Neural progenitor cell (in vitro differentiated cells): ENCODE data around the gene TRPV2. TPM values are rescaled to one million over a fixed set of nuclear protein-coding genes. Genes with fewer than 3 reads are reported as not detected.

Experiments
- DNase-seq: peaks from one replicate; pipeline ENCODE4 v3.0.0-alpha.2; 2016; ENCODE audit warnings: low spot score
- H2AFZ ChIP-seq: fragments of 200-600 bp; sonication (generic); replicated peaks from 2 replicates; pipeline ENCODE4 v1.6.1; 2016; ENCODE audit warnings: antibody characterized with exemption
- H3F3A ChIP-seq: fragments of 200-600 bp; sonication (generic); 2 replicates; pipeline ENCODE4 v1.6.1; 2016; ENCODE audit warnings: antibody characterized with exemption, low read depth
- H3K27ac ChIP-seq: fragments of 200-600 bp; sonication (generic); 2 replicates; pipeline ENCODE4 v1.5.1; 2016; ENCODE audit warnings: mild to moderate bottlenecking
- H3K27me3 ChIP-seq: fragments of 200-600 bp; sonication (generic); 2 replicates; pipeline ENCODE4 v1.6.1; 2016; ENCODE audit warnings: mild to moderate bottlenecking, moderate library complexity
- H3K36me3 ChIP-seq: fragments of 200-600 bp; sonication (generic); 2 replicates; pipeline ENCODE4 v1.5.1; 2016
- H3K4me1 ChIP-seq: fragments of 200-600 bp; sonication (generic); 2 replicates; pipeline ENCODE4 v1.6.1; 2016; ENCODE audit warnings: mixed run types
- H3K4me2 ChIP-seq: fragments of 200-600 bp; sonication (generic); 2 replicates; pipeline ENCODE4 v1.6.1; 2016
- H3K4me3 ChIP-seq: fragments of 200-600 bp; sonication (generic); 2 replicates; pipeline ENCODE4 v1.5.1; 2016
- H3K79me2 ChIP-seq: fragments of 200-600 bp; sonication (generic); 2 replicates; pipeline ENCODE4 v1.6.1; 2016; ENCODE audit warnings: low read depth
- H3K9ac ChIP-seq: fragments of 200-600 bp; sonication (generic); 2 replicates; pipeline ENCODE4 v1.6.1; 2016
- H3K9me3 ChIP-seq: fragments of 200-600 bp; sonication (generic); 2 replicates; pipeline ENCODE4 v1.5.1; 2016; ENCODE audit warnings: low read depth
- H4K20me1 ChIP-seq: fragments of 200-600 bp; sonication (generic); 2 replicates; pipeline ENCODE4 v1.6.1; 2016; ENCODE audit warnings: low read depth
- H3K27ac Mint-ChIP-seq: 3 replicates; pipeline ENCODE4 v1.8.0; 2021; ENCODE audit warnings: mixed read lengths
- H3K27me3 Mint-ChIP-seq: 2 replicates; pipeline ENCODE4 v1.8.0; 2022; ENCODE audit warnings: low read depth, mild to moderate bottlenecking, inconsistent platforms, moderate library complexity, mixed read lengths; ENCODE audit not compliant: insufficient read depth
- H3K36me3 Mint-ChIP-seq: 3 replicates; pipeline ENCODE4 v1.8.0; 2021; ENCODE audit warnings: mixed read lengths
- H3K4me1 Mint-ChIP-seq: 3 replicates; pipeline ENCODE4 v1.8.0; 2021; ENCODE audit warnings: mixed read lengths
- H3K4me3 Mint-ChIP-seq: 3 replicates; pipeline ENCODE4 v1.8.0; 2021; ENCODE audit warnings: mild to moderate bottlenecking, moderate library complexity, mixed read lengths
- H3K9me3 Mint-ChIP-seq: 3 replicates; pipeline ENCODE4 v1.8.0; 2020; ENCODE audit warnings: mixed read lengths
- EZH2 ChIP-seq: fragments of 200-600 bp; sonication (generic); IDR thresholded peaks from 2 replicates; pipeline ENCODE4 v1.6.1; 2017; ENCODE audit warnings: antibody characterized with exemption, mild to moderate bottlenecking, moderate library complexity
- EZH2phosphoT487 ChIP-seq: fragments of 200-600 bp; sonication (generic); IDR thresholded peaks from 2 replicates; pipeline ENCODE4 v1.6.1; 2017; ENCODE audit warnings: antibody characterized with exemption
- total RNA-seq: library from RNA; depleted of rRNA; stranded (reverse); fragments of >200 nt; gene quantifications from 2 replicates; pipeline ENCODE4 v1.2.3, GENCODE V29; 2015; ENCODE audit warnings: low replicate concordance
- TF ChIP-seq, protein P1 (sequence below): fragments of 200-600 bp; sonication (generic); IDR thresholded peaks from 2 replicates; pipeline ENCODE4 v1.5.1; 2017; ENCODE audit warnings: antibody characterized with exemption, mild to moderate bottlenecking

The TRPV2 gene
- total RNA-seq, 1 donor from 2014 or later: 0.49 TPM

DNA sequence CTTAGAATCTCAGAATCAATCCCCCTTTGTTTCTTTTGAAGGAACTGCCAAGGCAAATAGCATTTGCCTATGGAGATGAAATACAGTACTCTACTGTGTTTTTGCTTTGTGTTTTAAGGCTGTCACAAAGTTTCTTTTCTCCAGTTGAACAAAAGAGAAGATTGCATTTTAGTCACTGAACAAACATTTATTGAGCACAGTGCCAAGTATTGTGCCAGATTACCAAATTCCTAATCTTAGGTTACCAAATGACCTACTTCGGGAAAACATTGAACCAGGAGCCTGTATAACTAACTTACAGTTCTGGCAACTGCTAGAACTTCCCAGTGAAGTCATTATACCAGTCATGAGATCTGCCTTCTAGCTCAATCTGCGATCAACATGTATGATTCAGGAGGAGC is 37.4 kb upstream of the TRPV2 start:
- Histone ChIP-seq H3K4me1 (peaks cover 16% of the 10 kb centered on the region), H2AFZ (no peak overlapping the region), H3K27me3 (no peaks in the 10 kb centered on the region), H3K4me2 (no peak overlapping the region), H3K4me3 (no peak overlapping the region), H3F3A (peaks cover 38% of the 10 kb centered on the region), H4K20me1 (peaks cover 18% of the 10 kb centered on the region), H3K36me3 (peaks cover 5% of the 10 kb centered on the region), H3K9ac (no peak overlapping the region), H3K9me3 (no peaks in the 10 kb centered on the region), H3K79me2 (peaks cover 20% of the 10 kb centered on the region), H3K27ac (no peak overlapping the region)
- Mint-ChIP-seq H3K27me3 (peaks cover 9% of the 10 kb centered on the region), H3K4me3 (no peak overlapping the region), H3K4me1 (peaks cover 22% of the 10 kb centered on the region), H3K9me3 (peaks cover 8% of the 10 kb centered on the region), H3K27ac (no peak overlapping the region), H3K36me3 (peaks cover 19% of the 10 kb centered on the region)
- TF ChIP-seq EZH2: no peak
- TF ChIP-seq, protein P1, sequence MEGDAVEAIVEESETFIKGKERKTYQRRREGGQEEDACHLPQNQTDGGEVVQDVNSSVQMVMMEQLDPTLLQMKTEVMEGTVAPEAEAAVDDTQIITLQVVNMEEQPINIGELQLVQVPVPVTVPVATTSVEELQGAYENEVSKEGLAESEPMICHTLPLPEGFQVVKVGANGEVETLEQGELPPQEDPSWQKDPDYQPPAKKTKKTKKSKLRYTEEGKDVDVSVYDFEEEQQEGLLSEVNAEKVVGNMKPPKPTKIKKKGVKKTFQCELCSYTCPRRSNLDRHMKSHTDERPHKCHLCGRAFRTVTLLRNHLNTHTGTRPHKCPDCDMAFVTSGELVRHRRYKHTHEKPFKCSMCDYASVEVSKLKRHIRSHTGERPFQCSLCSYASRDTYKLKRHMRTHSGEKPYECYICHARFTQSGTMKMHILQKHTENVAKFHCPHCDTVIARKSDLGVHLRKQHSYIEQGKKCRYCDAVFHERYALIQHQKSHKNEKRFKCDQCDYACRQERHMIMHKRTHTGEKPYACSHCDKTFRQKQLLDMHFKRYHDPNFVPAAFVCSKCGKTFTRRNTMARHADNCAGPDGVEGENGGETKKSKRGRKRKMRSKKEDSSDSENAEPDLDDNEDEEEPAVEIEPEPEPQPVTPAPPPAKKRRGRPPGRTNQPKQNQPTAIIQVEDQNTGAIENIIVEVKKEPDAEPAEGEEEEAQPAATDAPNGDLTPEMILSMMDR: no peak
- DNase-seq: no peak

DNA sequence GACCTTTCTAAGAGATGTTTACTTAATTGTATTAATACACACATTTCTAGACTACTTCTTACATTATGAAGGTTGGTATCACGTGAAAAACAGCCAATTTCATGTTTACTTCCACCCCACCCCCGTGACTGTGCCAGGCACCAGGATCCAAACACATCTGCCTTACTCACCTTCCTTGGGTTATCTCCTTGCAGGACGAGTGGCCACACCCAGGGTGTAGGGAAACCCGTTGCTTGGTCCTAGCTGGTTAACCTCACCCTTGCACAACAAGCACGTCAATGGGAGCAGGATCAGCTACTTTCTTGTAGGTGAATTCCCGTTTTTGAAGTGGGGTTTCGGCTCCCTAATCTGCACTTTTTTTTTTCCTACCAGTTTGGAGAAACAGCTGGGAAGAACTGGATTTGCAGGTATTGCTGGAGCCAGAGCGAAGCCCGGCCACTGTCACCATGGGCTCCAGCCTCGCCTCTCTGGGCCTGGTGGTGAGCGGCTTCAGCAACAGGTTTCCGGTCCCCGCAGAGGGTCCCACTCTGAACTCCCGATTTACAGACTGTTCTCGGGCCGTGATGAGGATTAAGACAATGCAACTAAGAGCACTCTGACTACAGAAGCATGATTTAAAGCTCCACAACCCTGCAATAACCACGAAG is 36.6 kb upstream of the TRPV2 start:
- Histone ChIP-seq H3F3A (peaks cover 46% of the 10 kb centered on the region), H3K9me3 (no peaks in the 10 kb centered on the region), H3K4me1 (peaks cover 21% of the 10 kb centered on the region), H3K27ac (no peak overlapping the region), H3K9ac (no peak overlapping the region), H4K20me1 (peaks cover 26% of the 10 kb centered on the region), H2AFZ (no peak overlapping the region), H3K36me3 (peaks cover 5% of the 10 kb centered on the region), H3K79me2 (peaks cover 28% of the 10 kb centered on the region), H3K4me3 (no peak overlapping the region), H3K27me3 (no peaks in the 10 kb centered on the region), H3K4me2 (no peak overlapping the region)
- Mint-ChIP-seq H3K36me3 (peaks cover 24% of the 10 kb centered on the region), H3K27me3 (peaks cover 9% of the 10 kb centered on the region), H3K9me3 (peaks cover 8% of the 10 kb centered on the region), H3K4me1 (peaks cover 28% of the 10 kb centered on the region), H3K4me3 (peak overlapping the region; percentile 27), H3K27ac (no peak overlapping the region)
- no peak for DNase-seq
- no peak for TF ChIP-seq EZH2phosphoT487

GRCh38 chr17:16379654-16380053 is 35.7 kb upstream of the TRPV2 start:
- Histone ChIP-seq H3K9ac (no peak overlapping the region), H3K36me3 (peaks cover 5% of the 10 kb centered on the region), H3F3A (peaks cover 55% of the 10 kb centered on the region), H2AFZ (no peak overlapping the region), H3K27me3 (no peaks in the 10 kb centered on the region), H3K9me3 (no peaks in the 10 kb centered on the region), H3K27ac (no peak overlapping the region), H3K4me1 (peaks cover 21% of the 10 kb centered on the region), H3K4me3 (no peak overlapping the region), H3K4me2 (no peak overlapping the region), H3K79me2 (peaks cover 31% of the 10 kb centered on the region), H4K20me1 (peaks cover 35% of the 10 kb centered on the region)
- DNase-seq: no peak
- Mint-ChIP-seq H3K27me3 (peaks cover 9% of the 10 kb centered on the region), H3K36me3 (peaks cover 24% of the 10 kb centered on the region), H3K9me3 (peaks cover 8% of the 10 kb centered on the region), H3K27ac (no peak overlapping the region), H3K4me3 (no peak overlapping the region), H3K4me1 (peaks cover 32% of the 10 kb centered on the region)
- TF ChIP-seq, protein P1: no peak
- no peak for TF ChIP-seq EZH2phosphoT487
- TF ChIP-seq EZH2: no peak
